Right cardiac atrium (tissue), 5 donors: Measurements from ENCODE around the gene FSHR. TPM values are rescaled to one million over a fixed set of nuclear protein-coding genes. Genes with fewer than 3 reads are reported as not detected.

Source experiments
- ATAC-seq, 2 donors: fragments of 200-7000 bp; cut with Tn5 transposase; one replicate each; pipeline versions ENCODE4 v1.8.0 to v1.9.1; 2020; ENCODE audit warnings: moderate library complexity in 2 of 2, mild to moderate bottlenecking in 1 of 2
- DNase-seq, 3 donors: peaks; one replicate each; pipeline ENCODE4 v3.0.0-alpha.2; 2020
- H3K27ac ChIP-seq: one replicate; pipeline ENCODE4 v1.5.1; 2013; ENCODE audit warnings: mild to moderate bottlenecking, low read length, control low read depth, moderate library complexity
- H3K27me3 ChIP-seq: one replicate; pipeline ENCODE4 v1.6.1; 2013; ENCODE audit not compliant: control insufficient read depth, insufficient read depth
- H3K4me1 ChIP-seq: one replicate; pipeline ENCODE4 v1.6.1; 2013; ENCODE audit warnings: low read length; ENCODE audit not compliant: control insufficient read depth, insufficient read depth
- H3K4me3 ChIP-seq: one replicate; pipeline ENCODE4 v1.5.1; 2013; ENCODE audit warnings: low read length, control low read depth
- H3K9me3 ChIP-seq: one replicate; pipeline ENCODE4 v1.6.1; 2013; ENCODE audit warnings: low read length; ENCODE audit not compliant: control insufficient read depth
- WGBS: extraction: QIAGEN DNeasy Blood & Tissue Kit; methylation state at CpG from one replicate; pipeline ENCODE4 v1.1.7; 2013; 5-methylcytosine and 5-hydroxymethylcytosine counted together
- intact Hi-C, 4 donors: fragments of 100-400 bp; cut with DNase I; formaldehyde crosslinking; loops; one replicate each; pipeline versions ENCODE4 v1.11.0 to v1.14.0; 2022 to 2023
- polyA plus RNA-seq: library from polyadenylated mRNA; stranded (reverse); fragments of 200-250 nt; gene quantifications from one replicate; pipeline ENCODE4 v1.2.3, GENCODE V29; 2013
- total RNA-seq, 4 donors: library from RNA; stranded (reverse); fragmentation: NEBNext Ultra II Directional; extraction: Animal tissue kit (Norgen Biotek cat#: 25700); gene quantifications; one replicate each; pipeline ENCODE4 v1.2.1, GENCODE V29; 2021
- donor health status: healthy with polysubstance abuse.
- donor health status: DM: no; HTN: yes; CAD: no.
- donor health status: DM: no; HTN: no; CAD: no.
- donor health status: DM: no; HTN: yes; CAD: no; lungs with severe emphysema.
- donor health status: DM: yes; HTN: yes; CAD: no.

FSHR gene
- total and polyA plus RNA-seq, 5 donors: 0.11 to 0.39 (median 0.22) TPM; not detected in 1

DNA sequence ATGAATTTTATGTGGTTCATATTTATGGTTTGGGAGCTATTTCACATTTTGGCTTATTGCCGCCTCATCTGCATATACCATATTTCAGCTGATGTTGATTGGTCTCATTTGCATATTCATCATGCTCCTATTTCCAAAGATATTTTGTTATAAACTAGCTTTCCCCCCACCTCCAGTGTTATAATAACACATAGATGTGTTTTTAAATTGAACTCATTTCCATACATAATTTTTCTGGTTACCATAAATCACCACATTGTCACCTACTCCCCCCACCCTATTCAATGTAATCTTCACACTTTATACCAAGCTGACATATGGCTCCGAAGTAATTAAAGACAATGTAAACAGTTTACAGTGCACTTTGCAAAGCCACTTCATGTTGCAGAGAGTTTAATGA is 101.2 kb downstream of the FSHR start:
- Histone ChIP-seq H3K4me1 (no peaks in the 10 kb centered on the region), H3K27ac (no peak overlapping the region), H3K9me3 (no peaks in the 10 kb centered on the region), H3K27me3 (no peaks in the 10 kb centered on the region), H3K4me3 (no peak overlapping the region)
- ATAC-seq (no peak), DNase-seq (no peak)
- intact Hi-C loops: no loop called here
- WGBS: 36% methylated on average over 2 of the region's 2 CpGs

DNA sequence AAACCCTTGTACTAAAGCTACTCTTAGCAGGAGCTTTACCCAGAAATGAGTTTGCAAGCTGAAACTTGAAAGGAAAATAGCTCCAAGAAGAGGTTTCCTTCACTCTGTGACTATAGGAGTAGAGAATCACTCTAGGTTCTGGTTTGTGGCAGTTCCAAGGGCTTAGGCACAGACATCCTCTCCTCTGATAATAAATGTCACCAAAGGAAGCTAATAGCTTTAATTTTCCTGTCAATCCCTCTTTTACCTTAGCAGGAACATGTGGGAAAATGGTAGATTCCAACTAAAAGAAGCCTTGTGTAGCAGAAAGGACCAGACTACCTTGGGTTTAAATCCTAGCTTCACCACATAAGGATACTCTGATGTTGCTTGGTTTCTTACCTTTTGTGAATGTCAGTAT is 104.0 kb downstream of the FSHR start:
- no peaks in the 10 kb centered on the region for H3K9me3 ChIP-seq
- no peak overlapping the region for H3K27ac ChIP-seq
- H3K27me3 ChIP-seq: no peaks in the 10 kb centered on the region
- DNase-seq (no peak), ATAC-seq (no peak)
- no peaks in the 10 kb centered on the region for H3K4me1 ChIP-seq
- H3K4me3 ChIP-seq: no peak overlapping the region
- intact Hi-C loops: no loop called here

DNA sequence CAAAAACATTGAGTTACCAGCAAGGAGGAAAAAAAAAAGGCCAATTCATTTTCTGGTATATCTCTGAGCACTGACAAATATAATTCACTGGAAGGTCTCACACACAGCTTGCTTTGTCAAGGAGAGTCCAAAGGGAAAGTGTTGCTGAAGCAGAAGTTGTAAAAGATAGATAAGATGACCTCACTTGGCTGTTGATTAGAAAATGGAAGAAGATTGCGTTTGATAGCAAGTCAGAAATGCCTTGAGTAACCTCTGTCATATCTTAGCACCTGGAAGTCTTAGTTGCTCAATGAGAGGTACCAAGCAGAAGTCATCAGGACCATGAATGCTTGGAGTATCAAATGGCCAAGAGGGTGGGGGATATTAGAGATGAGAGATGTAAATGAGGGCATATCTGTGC is 105.2 kb downstream of the FSHR start:
- intact Hi-C loops: loop anchor here in 1 of 4 donors (10.0 kb wide), 1 partner anchor 104 kb away; no protein-coding TSS in a partner anchor
- no peak overlapping the region for H3K27ac ChIP-seq
- H3K9me3 ChIP-seq: no peaks in the 10 kb centered on the region
- no peak for ATAC-seq
- no peaks in the 10 kb centered on the region for H3K4me1 ChIP-seq
- 44% methylated on average over 1 of the region's 1 CpG for WGBS
- no peak for DNase-seq
- H3K4me3 ChIP-seq: no peak overlapping the region
- no peaks in the 10 kb centered on the region for H3K27me3 ChIP-seq

DNA sequence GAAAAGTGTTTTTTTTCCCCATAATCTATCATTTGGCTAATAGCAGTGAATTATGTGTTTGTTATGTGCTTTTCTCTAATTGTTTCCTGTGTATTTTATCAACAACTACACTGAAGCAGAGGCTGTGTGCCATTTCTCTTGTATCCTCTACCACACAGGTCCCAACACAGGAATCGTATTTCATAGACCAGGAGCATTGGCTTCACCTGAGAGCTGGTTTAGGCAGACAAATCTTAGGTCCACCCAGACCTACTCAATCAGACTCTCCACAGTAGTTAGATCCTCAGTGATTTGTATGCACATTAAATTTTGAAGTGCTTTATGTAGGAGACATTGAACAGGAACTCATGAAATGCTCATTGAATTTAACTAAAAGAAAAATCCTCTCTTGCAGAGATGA is 109.2 kb downstream of the FSHR start:
- Histone ChIP-seq H3K4me1 (no peaks in the 10 kb centered on the region), H3K27me3 (no peaks in the 10 kb centered on the region), H3K27ac (no peak overlapping the region), H3K4me3 (no peak overlapping the region), H3K9me3 (no peaks in the 10 kb centered on the region)
- intact Hi-C loops: loop anchor here in 1 of 4 donors (10.0 kb wide), 1 partner anchor 100 kb away; no protein-coding TSS in a partner anchor
- ATAC-seq: no peak
- WGBS: 86% methylated on average over 1 of the region's 1 CpG
- DNase-seq: no peak

DNA sequence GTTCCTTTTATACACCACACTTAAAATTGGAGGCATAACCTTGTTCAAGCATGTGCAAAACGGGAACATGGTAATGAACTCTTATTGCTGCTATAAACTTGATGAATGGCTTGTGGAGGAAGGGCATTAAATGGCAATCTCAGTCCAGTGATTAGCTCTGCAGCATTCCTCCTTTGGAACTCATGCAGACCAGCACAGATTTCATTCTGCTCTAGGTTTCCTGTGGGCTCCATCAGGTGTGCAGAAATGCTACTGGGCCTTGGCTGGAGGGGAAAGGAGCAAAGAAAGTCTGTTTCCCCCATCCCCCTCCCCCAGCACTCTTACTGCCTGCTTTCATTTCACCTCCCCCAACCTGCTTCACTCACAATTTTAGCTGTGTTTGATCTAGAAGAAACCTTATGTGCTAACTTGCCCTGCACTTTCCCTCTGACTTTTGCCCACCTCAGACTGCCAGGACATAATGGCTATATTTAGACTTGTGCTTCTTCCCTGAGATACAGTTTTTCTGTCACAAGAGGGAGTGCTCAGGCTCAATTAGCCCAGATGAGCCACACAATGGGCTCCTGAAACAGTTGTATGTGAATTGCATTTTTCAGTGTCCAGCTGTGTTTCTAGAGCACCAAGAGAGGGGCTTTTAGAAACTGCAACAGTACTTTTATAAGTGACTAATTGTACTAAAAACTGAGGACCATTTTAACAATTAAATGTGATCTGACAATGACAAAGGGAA is 109.8 kb downstream of the FSHR start:
- no peak for DNase-seq
- Histone ChIP-seq H3K27me3 (no peaks in the 10 kb centered on the region), H3K27ac (no peak overlapping the region), H3K9me3 (no peaks in the 10 kb centered on the region), H3K4me1 (no peaks in the 10 kb centered on the region), H3K4me3 (no peak overlapping the region)
- WGBS: 43% methylated on average over 1 of the region's 1 CpG
- intact Hi-C loops: loop anchor here in 1 of 4 donors (10.0 kb wide), 1 partner anchor 100 kb away; no protein-coding TSS in a partner anchor
- ATAC-seq: peak; percentile 61 to 63

DNA sequence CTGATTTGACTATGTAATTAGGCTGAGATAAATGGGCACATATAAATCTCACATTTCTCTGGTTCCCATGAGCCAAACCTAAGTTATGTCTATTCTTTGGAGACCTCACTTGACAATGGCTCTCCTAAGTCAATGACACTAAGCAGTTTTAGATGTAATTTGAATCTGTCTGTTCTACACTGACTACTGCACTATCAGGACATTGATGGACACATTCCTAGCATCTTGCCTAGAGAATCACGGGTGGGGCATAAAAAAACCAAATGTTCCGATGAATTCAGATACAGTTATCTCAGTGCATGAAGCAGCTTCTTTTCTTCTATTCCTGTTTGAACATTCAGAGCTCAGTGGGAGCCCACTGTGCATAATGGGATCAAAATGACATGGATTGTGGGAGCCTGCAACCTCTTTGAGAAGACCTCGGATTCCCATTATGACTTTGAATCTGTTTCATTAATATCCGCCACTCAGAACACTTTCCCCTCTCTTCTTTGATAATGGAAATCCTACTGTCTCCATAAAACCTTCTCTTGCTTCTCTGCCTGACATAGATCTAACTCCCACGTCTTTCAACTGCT is 110.8 kb downstream of the FSHR start:
- Histone ChIP-seq H3K4me3 (no peak overlapping the region), H3K4me1 (no peaks in the 10 kb centered on the region), H3K9me3 (no peaks in the 10 kb centered on the region), H3K27me3 (no peaks in the 10 kb centered on the region), H3K27ac (no peak overlapping the region)
- intact Hi-C loops: loop anchor here in 1 of 4 donors (10.0 kb wide), 1 partner anchor 99 kb away; no protein-coding TSS in a partner anchor
- ATAC-seq (no peak), DNase-seq (no peak)
- WGBS: 60% methylated on average over 5 of the region's 5 CpGs

DNA sequence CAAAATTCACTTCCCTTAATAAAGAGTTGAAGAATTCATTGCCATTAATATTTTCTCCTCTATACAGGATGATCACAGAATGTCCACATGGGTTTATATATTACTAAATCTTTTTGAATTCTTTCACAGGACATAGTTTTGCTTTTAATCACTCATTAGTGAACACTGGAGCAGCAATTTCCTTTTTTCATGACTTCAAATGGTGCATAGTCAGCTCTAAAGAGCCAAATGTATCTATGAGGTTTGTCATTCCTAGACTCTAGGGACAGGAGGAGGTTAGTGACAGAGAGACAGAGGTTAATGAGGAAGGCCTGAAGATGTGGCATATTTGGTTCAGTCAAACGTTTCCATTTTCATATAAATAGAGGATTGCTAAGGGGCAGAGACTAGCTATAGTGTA is 111.8 kb downstream of the FSHR start:
- intact Hi-C loops: loop anchor here in 1 of 4 donors (10.0 kb wide), 1 partner anchor 98 kb away; no protein-coding TSS in a partner anchor
- WGBS: 48% methylated on average over 1 of the region's 1 CpG
- H3K4me1 ChIP-seq: no peaks in the 10 kb centered on the region

DNA sequence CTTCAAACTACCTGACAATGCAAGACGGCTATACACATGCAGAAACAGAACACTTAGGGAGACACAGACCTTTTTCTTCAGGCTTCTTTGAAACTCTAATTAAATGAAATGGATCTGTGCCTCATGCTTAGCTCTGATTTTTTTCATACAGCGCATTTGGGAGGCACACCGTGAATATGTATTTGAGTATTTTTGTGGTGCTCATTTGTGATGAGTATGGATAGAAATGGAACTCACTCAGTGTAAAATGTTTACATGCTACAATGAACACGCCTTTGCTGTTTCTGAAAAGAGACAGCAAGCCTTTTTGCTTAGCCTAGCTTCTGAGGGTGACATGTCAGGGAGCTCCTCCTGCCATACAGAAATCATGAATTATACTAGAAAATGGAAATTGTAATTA is 113.3 kb downstream of the FSHR start:
- intact Hi-C loops: loop anchor here in 1 of 4 donors (10.0 kb wide), 1 partner anchor 96 kb away; no protein-coding TSS in a partner anchor
- Histone ChIP-seq H3K4me3 (no peak overlapping the region), H3K27me3 (no peaks in the 10 kb centered on the region), H3K4me1 (no peaks in the 10 kb centered on the region), H3K9me3 (no peaks in the 10 kb centered on the region), H3K27ac (no peak overlapping the region)
- no peak for ATAC-seq
- no peak for DNase-seq
- WGBS: 87% methylated on average over 4 of the region's 4 CpGs

More for the DNA sequence above, 111.8 kb downstream of the FSHR start:
- no peak overlapping the region for H3K4me3 ChIP-seq
- no peaks in the 10 kb centered on the region for H3K27me3 ChIP-seq
- no peak for DNase-seq
- no peaks in the 10 kb centered on the region for H3K9me3 ChIP-seq
- ATAC-seq: no peak
- H3K27ac ChIP-seq: no peak overlapping the region

DNA sequence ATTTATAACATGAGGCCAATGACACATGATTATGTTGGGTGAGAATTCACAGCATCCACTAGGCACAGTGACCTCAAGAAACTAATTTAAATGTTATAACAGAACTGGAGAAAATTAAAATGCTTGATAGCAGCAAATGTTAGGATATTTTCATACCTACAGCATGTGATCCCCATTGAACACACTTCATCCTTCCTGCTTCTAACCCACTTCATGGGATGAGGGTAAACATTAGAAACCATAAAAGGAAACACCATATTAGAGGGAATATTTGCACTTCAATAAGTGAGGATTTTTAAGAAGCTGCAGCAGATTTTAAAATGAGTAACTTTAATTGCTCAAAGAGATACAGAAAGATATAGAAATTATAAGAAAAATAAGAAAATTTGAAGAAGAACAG is 117.1 kb downstream of the FSHR start:
- H3K27me3 ChIP-seq: no peaks in the 10 kb centered on the region
- H3K4me3 ChIP-seq: no peak overlapping the region
- H3K4me1 ChIP-seq: no peaks in the 10 kb centered on the region
- no peaks in the 10 kb centered on the region for H3K9me3 ChIP-seq
- DNase-seq: no peak
- intact Hi-C loops: no loop called here
- no peak for ATAC-seq
- H3K27ac ChIP-seq: no peak overlapping the region

DNA sequence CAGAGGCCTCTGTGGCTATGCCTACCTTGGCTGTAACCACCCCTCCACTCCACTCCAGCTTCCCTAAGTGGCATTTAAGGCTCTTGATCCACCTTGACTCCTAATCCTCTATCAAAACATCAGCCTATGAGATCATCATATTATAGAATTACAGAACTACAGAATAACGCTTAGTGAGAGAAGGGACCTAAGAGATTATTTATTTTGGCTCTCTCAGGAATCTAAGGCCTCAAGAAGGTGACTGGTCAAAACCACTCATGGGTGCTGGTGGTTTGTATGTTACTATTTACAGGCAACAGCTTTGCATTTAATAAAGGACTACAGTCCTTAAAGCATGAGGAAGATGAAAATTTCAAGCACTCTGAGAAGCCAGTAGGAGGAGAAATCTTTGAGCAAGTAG is 118.8 kb downstream of the FSHR start:
- no peak overlapping the region for H3K27ac ChIP-seq
- no peak overlapping the region for H3K4me3 ChIP-seq
- no peaks in the 10 kb centered on the region for H3K4me1 ChIP-seq
- ATAC-seq (no peak), DNase-seq (no peak)
- H3K27me3 ChIP-seq: no peaks in the 10 kb centered on the region
- WGBS: 73% methylated on average over 1 of the region's 1 CpG
- H3K9me3 ChIP-seq: no peaks in the 10 kb centered on the region
- intact Hi-C loops: no loop called here

DNA sequence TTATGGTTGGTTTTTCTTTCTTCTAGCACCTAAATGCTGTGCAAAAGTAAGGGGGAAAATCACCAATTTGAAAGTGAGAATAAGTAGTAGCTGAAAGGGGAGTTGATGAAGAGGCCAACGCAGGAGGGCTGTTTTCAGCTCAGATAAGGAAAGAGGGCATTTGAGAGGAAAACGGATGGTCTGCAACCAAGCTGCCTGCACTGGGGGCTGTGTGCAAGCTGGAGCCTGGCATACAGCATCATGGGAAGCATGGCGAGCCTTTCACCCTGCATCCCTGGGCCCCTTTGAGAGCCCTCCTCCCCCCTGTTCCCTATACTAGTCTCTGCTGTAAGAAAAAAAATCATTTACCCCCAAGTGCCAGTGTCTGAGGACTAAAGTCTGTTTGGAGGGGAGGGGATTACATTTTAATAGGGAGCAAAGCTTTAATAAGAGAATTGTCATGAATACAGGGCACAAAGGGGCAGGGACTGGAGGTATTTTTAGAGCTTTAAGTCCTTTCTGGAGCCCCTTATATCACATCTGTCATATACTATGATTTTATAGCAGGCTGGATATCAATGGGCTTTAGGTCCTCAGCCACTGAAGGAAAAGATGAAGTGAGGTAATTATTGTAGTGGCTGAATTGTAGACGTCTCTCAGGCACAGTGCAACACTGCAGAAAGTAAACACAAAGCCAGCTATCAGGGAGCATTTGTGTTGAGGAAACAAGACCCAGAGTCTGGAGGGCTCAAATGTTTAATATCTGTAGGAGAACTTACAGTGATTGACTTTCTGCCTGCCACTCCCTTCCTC is 120.7 kb downstream of the FSHR start:
- intact Hi-C loops: no loop called here
- no peak for DNase-seq
- no peaks in the 10 kb centered on the region for H3K9me3 ChIP-seq
- no peak for ATAC-seq
- H3K27ac ChIP-seq: no peak overlapping the region
- 54% methylated on average over 4 of the region's 4 CpGs for WGBS
- no peaks in the 10 kb centered on the region for H3K27me3 ChIP-seq
- H3K4me1 ChIP-seq: no peaks in the 10 kb centered on the region
- H3K4me3 ChIP-seq: no peak overlapping the region
